Erythroblast (primary cell): Measurements from ENCODE around the gene BEST1.

Experiments used
- GATA1 ChIP-seq: IDR thresholded peaks from 2 replicates; pipeline ENCODE4 v1.6.1; 2011; ENCODE audit warnings: low read depth, mild to moderate bottlenecking, control low read depth, low read length, moderate library complexity
- POLR2A ChIP-seq: IDR thresholded peaks from 2 replicates; pipeline ENCODE4 v1.6.1; 2011; ENCODE audit warnings: mild to moderate bottlenecking, low read length

DNA sequence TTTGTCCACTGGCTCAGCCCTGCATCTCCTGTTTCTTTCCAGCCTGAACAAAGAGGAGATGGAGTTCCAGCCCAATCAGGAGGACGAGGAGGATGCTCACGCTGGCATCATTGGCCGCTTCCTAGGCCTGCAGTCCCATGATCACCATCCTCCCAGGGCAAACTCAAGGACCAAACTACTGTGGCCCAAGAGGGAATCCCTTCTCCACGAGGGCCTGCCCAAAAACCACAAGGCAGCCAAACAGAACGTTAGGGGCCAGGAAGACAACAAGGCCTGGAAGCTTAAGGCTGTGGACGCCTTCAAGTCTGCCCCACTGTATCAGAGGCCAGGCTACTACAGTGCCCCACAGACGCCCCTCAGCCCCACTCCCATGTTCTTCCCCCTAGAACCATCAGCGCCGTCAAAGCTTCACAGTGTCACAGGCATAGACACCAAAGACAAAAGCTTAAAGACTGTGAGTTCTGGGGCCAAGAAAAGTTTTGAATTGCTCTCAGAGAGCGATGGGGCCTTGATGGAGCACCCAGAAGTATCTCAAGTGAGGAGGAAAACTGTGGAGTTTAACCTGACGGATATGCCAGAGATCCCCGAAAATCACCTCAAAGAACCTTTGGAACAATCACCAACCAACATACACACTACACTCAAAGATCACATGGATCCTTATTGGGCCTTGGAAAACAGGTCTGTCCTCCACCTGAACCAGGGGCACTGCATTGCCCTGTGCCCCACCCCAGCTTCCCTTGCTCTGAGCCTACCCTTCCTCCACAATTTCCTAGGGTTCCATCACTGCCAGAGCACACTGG is 12.3 kb downstream of the BEST1 start:
- TF ChIP-seq POLR2A (no peak), GATA1 (no peak)
